ENCODE data around the gene JUP.

Gene JUP

DNA sequence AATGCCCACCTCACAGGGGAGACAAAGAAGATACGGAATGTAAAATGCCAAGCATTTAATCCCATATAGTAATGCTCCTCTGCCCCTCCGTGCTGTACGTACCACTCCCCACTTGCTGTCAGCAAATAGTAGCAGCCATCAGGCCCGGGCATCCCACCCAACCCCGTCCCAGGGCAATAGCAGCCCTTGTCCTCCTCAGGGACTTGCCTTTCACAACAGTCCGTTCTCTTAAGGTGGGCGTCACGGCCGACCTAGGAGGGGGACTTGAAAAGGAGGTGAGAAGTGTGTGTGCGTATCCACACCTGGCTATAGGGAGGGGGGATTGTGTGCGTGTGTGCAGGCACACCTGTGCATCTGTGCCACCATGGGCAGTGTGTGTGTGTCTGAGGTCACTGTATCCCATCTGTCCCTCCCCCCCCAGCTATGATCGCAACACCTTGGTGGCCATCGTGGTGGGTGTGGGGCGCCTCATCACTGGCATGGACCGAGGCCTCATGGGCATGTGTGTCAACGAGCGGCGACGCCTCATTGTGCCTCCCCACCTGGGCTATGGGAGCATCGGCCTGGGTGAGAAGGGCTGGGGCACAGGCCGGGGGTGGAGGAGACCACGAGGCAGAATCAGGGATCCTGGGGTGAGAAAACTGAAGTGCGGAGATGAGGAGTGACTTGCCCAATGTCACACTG, 30.3 kb upstream of the JUP start:
- DNase-seq (ENCODE audit: low read depth, low spot score) = no peak
- no peak overlapping the region for H3K4me3 ChIP-seq (ENCODE audit: low read depth, low read length)
- TF ChIP-seq CTCF (IDR thresholded peaks at IDR 0.05; ENCODE audit: insufficient read depth, low read length, missing control alignments) = no peak
- CTCF ChIA-PET = interaction anchor here (1.2 to 2.2 kb wide), 2 partner anchors 15 to 77 kb away, joined by 3 to 8 read pairs; no protein-coding TSS in a partner anchor
- POLR2A ChIA-PET = no interaction called here

DNA sequence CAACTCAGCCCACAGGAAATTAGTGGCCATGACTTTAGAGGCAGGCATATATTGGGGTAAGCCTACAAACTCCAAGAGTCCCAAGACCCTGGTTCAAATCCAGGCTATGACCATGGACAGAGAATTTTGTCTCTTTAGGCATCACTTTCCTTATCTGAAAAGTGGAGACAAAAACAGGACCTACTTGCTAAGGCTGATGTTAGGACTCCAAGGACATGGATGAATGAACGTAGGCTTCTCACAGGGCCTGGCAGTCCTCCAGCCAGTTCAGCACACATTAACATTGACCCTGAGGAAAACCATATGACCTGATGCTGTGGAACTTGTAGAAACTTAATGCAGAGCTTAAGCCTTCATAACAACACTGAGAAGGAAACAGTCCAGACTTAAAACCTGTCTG, 27.7 kb upstream of the JUP start:
- no peak for DNase-seq (ENCODE audit: low read depth, low spot score)
- CTCF ChIA-PET = interaction anchor here (1.2 to 1.9 kb wide), 4 partner anchors 11 to 77 kb away, joined by 4 to 8 read pairs (median 6); no protein-coding TSS in a partner anchor
- TF ChIP-seq CTCF (IDR thresholded peaks at IDR 0.05; ENCODE audit: insufficient read depth, low read length, missing control alignments) = no peak
- H3K4me3 ChIP-seq (ENCODE audit: low read depth, low read length) = peak overlapping the region; percentile 87
- POLR2A ChIA-PET = no interaction called here

DNA sequence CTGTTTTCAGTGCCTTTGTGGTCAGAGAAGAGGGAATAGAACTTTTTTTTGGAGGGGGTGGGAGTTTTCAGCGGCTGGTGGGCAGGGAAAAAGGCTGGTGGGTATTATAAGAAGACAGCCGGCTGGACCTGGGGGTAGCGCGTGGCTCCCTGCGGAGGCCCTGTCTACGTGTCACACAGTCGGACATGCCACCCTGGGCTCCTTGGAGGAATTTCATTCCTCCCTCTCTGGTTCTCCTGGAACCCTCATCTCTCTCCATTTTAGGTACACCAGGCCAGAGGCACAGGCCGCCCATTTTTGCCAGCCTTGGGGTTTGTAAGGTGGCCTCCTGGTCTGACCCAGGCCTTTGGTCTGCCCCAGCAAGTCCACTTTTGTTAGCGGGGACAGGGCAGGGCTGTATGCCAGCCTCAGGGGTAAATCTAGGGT, 27.2 kb upstream of the JUP start:
- ChIA-PET CTCF (interaction anchor here (1.5 to 6.1 kb wide), 4 partner anchors 12 to 76 kb away, joined by 6 to 105 read pairs (median 14); no protein-coding TSS in a partner anchor), POLR2A (interaction anchor here (1.2 to 1.5 kb wide), 2 partner anchors 52 to 107 kb away, joined by 3 to 4 read pairs; partner anchors contain the start of gene KLHL11)
- DNase-seq (ENCODE audit: low read depth, low spot score) = no peak
- TF ChIP-seq CTCF (IDR thresholded peaks at IDR 0.05; ENCODE audit: insufficient read depth, low read length, missing control alignments) = no peak
- H3K4me3 ChIP-seq (ENCODE audit: low read depth, low read length) = peak overlapping the region; percentile 87

- ChIA-PET POLR2A (interaction anchor here (1.2 to 2.2 kb wide), 4 partner anchors 10 to 107 kb away, joined by 3 to 8 read pairs (median 5); partner anchors contain the start of gene KLHL11), CTCF (interaction anchor here (4.7 to 6.1 kb wide), 2 partner anchors 12 to 76 kb away, joined by 21 to 105 read pairs; no protein-coding TSS in a partner anchor)
- TF ChIP-seq CTCF (IDR thresholded peaks at IDR 0.05; ENCODE audit: insufficient read depth, low read length, missing control alignments) = no peak
- peak overlapping the region; percentile 87 for H3K4me3 ChIP-seq (ENCODE audit: low read depth, low read length)
- DNase-seq (ENCODE audit: low read depth, low spot score) = no peak
Observed at GRCh38 chr17:41813152-41813680, 26.7 kb upstream of the JUP start.

- H3K4me3 ChIP-seq (ENCODE audit: low read depth, low read length) = peak within 1 kb of the TSS; percentile 87
- ChIA-PET CTCF (interaction anchor here (1.1 to 6.1 kb wide), 8 partner anchors 12 to 123 kb away, joined by 4 to 105 read pairs (median 7); no protein-coding TSS in a partner anchor), POLR2A (interaction anchor here (0.6 to 2.2 kb wide), 9 partner anchors 10 to 508 kb away, joined by 3 to 8 read pairs (median 4); partner anchors contain the start of genes ACLY and KLHL11)
- no peak for DNase-seq (ENCODE audit: low read depth, low spot score)
- TF ChIP-seq CTCF (IDR thresholded peaks at IDR 0.05; ENCODE audit: insufficient read depth, low read length, missing control alignments) = no peak
Observed at GRCh38 chr17:41812381-41813151, 26.1 kb upstream of the JUP start, which contains the start of gene FKBP10. Gene FKBP10 (plus strand): TSS chr17:41813004. CDS start chr17:41813035, 31 bp downstream.

Data from AG04449 (cell line).